ENCODE results near the gene TAF5L. TPM values are rescaled to one million over a fixed set of nuclear protein-coding genes. Genes with fewer than 3 reads are reported as not detected.

Gene TAF5L
- total and polyA plus RNA-seq, 2 experiments from 2014 or later = 5.6 to 17.6 TPM

DNA sequence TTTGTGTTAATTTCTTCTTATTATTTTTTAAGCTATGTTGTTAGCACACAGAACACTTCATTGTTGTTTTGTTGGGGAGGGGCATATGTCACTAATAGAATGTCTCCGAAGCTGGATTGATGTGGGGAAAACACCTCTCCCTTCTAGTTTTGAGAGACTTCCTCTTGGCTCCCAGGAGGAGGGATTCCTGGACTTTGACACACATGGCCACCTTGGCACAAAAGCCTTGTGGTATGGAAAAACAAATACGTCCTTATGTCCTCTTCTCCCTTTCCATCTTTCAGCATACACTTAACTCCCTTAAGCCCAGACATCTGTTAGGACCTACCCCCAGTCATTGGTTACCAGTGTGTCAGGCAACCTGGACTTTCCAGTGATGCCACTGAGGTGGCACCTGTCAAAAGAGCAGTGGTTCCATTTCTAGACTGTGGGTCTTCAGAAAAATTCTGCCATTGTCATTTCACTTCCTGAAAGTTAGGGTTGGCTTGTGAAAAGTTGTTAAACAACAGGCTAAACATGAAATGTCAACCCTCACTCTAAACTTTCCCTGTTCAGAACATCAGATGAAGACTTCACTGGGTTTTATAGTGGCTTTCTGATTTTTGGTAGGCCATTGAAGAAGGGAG, 54.9 kb downstream of the TAF5L start (continued):
- TF ChIP-seq, protein P1, sequence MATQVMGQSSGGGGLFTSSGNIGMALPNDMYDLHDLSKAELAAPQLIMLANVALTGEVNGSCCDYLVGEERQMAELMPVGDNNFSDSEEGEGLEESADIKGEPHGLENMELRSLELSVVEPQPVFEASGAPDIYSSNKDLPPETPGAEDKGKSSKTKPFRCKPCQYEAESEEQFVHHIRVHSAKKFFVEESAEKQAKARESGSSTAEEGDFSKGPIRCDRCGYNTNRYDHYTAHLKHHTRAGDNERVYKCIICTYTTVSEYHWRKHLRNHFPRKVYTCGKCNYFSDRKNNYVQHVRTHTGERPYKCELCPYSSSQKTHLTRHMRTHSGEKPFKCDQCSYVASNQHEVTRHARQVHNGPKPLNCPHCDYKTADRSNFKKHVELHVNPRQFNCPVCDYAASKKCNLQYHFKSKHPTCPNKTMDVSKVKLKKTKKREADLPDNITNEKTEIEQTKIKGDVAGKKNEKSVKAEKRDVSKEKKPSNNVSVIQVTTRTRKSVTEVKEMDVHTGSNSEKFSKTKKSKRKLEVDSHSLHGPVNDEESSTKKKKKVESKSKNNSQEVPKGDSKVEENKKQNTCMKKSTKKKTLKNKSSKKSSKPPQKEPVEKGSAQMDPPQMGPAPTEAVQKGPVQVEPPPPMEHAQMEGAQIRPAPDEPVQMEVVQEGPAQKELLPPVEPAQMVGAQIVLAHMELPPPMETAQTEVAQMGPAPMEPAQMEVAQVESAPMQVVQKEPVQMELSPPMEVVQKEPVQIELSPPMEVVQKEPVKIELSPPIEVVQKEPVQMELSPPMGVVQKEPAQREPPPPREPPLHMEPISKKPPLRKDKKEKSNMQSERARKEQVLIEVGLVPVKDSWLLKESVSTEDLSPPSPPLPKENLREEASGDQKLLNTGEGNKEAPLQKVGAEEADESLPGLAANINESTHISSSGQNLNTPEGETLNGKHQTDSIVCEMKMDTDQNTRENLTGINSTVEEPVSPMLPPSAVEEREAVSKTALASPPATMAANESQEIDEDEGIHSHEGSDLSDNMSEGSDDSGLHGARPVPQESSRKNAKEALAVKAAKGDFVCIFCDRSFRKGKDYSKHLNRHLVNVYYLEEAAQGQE (IDR thresholded peaks at IDR 0.05; ENCODE audit: unreplicated experiment) = no peak
- TF ChIP-seq POLR2AphosphoS5 (IDR thresholded peaks at IDR 0.05; ENCODE audit: low read depth) = no peak
- no peak for TF ChIP-seq CREB1 (CRISPR knock-in tag; IDR thresholded peaks at IDR 0.05; ENCODE audit: low read depth)
- no peak for TF ChIP-seq ZNF114 (CRISPR knock-in tag; IDR thresholded peaks at IDR 0.05)

- Histone ChIP-seq H3K27ac (ENCODE audit: low read depth) (no peak overlapping the region), H3K27me3 (ENCODE audit: insufficient read depth) (no peaks in the 10 kb centered on the region), H3K4me1 (ENCODE audit: insufficient read depth) (no peaks in the 10 kb centered on the region), H3F3A (replicated peaks; ENCODE audit: low read depth) (no peaks in the 10 kb centered on the region), H3K79me2 (replicated peaks; ENCODE audit: insufficient read depth) (no peaks in the 10 kb centered on the region), H4K20me1 (replicated peaks; ENCODE audit: insufficient read depth) (no peaks in the 10 kb centered on the region), H3K4me2 (no peak overlapping the region), H3K9me2 (ENCODE audit: insufficient read depth) (no peaks in the 10 kb centered on the region), H3K4me3 (no peak overlapping the region), H2AFZ (no peak overlapping the region; the same call in 1 of the 2 replicates), H3K36me3 (ENCODE audit: insufficient read depth) (no peaks in the 10 kb centered on the region)
- ATAC-seq (peak; percentile 61; the same call in 2 of the 3 replicates), DNase-seq (ENCODE audit: low spot score) (peak; percentile 35)
- Mint-ChIP-seq H3K27me3 (ENCODE audit: insufficient read depth, low read depth, poor library complexity) (peaks cover 6% of the 10 kb centered on the region), H3K36me3 (ENCODE audit: low read depth) (no peaks in the 10 kb centered on the region), H3K27ac (no peak overlapping the region), H3K4me1 (peaks cover 4% of the 10 kb centered on the region; the same call in 2 of the 3 replicates), H3K9me3 (no peaks in the 10 kb centered on the region), H3K4me3 (no peak overlapping the region)
- TF ChIP-seq ETS1 (IDR thresholded peaks at IDR 0.05) (no peak), EZH2phosphoT487 (IDR thresholded peaks at IDR 0.05; ENCODE audit: unreplicated experiment) (no peak), ZNF331 (CRISPR knock-in tag; IDR thresholded peaks at IDR 0.05; ENCODE audit: low read depth) (no peak), NANOG (IDR thresholded peaks at IDR 0.05; ENCODE audit: borderline replicate concordance) (no peak), POLR2AphosphoS5 (IDR thresholded peaks at IDR 0.05; ENCODE audit: low read depth) (no peak)
Observed at GRCh38 chr1:229570305-229570704, 55.6 kb downstream of the TAF5L start.

Data from GM23338 (cell line).